T follicular helper cell (primary cell): ENCODE data around the gene BCKDK.
"Not testable (repeated sequence)": the region's sequence is repeated elsewhere in the genome, so short reads cannot be mapped to it uniquely, and the experiment has no call there.

Experiments used
- DNase-seq: peaks from one replicate; pipeline ENCODE4 v3.0.0-alpha.2; 2020; ENCODE audit warnings: low read depth

The BCKDK gene

DNA sequence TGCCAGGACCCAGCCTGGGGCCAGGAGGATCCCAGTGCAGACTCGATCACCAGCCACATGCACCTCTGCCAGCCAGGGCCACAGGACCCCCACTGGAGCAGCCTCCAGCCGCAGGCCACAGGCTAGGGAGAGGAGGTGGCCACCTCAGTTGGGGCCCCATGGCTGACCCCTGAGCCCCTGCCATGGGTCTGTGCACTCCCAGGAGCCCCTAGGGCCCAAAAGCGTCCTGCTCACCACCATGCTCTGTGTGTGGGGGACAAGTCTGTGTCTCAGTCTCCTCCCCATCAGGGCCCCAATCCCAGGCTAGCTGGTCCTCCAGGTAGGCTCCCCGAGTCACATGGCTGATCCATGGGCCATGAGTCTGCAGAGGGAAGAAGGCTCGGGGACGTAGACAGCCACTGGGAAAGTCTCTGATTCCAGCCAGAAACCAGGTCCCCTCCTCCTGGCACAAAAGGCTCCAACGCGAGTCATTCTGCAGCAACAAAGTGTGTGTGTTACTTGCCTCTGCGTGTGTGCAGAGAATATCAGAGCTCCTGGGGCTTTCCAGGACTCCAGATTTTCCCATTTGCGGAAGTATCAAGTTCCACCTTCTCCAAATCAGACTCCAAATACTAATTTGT, 33.4 kb downstream of the BCKDK start:
- DNase-seq = no peak

DNA sequence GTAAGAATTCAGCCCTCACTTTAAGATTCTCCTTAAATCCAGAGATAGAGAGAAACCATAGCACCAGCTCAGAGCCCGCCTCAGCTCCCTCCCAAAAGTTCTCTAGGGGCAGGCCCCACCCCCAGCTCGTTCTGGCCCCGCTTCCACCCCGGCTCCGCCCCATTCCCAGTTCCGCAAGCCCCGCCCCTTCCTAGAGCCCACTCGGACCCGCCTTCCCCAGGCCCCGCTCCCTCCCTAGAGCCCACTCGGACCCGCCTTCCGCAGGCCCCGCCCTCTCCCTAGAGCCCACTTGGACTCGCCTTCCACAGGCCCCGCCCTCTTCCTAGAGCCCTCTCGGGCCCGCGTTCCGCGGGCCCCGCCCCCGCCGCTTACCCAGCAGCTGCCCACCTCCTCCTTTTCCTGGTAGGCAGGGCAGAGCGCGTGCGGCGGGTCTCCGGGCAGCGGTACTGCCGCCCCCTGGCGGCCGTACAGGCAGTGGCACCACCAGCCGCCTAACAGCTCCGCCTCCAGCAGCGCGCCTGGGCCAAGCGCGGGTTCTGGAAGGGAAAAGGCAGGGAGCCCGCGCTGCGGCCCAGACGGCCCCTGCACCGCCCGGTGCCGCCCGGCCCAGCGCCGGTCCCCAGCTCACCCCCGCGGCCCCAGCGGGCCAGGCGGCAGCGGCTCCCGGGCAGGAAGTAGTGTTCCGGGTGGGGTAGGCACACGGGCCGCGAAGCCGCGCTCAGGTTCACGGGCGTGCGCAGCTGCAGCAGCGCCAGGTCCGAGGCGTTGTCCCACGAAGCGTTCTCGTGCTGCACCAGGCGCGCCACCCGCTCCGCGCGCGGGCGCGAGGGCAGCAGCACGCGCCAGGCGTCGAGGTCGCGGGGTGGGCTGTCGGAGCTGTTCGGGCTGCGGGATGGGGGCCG, 34.2 kb downstream of the BCKDK start:
- DNase-seq = peak; percentile 90

DNA sequence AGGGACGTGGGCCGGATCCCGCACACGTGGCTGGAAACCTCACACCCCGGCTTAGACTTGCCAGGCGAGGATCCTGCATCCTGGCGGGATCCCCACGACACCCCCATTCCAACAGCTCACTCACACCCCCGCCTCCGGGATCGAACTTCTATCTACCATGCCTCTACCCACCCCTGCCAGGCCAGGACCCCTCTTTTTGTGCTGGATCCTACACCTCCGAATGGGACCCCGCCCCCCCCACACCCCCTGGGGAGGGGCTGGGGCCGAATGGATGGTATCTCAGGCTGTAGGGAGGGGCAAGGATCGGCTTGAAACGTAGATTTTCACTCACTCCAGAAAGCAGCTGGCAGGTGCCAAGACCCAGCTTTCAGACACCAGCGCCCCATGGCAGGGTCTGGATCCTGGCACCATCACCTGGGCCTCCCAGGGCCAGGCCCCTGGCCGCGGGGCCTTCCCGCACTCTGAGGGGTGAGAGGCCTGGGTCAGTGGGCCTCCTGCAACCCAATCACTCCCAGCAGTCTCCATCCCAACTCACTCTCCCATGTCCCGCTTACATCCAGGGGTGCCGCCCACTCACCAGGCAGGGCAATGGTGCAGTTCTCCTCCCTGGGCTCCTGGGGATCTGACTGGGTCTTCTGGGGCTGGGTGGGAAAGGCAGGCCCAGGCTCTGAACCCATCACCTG, 35.0 kb downstream of the BCKDK start:
- DNase-seq = no peak

DNA sequence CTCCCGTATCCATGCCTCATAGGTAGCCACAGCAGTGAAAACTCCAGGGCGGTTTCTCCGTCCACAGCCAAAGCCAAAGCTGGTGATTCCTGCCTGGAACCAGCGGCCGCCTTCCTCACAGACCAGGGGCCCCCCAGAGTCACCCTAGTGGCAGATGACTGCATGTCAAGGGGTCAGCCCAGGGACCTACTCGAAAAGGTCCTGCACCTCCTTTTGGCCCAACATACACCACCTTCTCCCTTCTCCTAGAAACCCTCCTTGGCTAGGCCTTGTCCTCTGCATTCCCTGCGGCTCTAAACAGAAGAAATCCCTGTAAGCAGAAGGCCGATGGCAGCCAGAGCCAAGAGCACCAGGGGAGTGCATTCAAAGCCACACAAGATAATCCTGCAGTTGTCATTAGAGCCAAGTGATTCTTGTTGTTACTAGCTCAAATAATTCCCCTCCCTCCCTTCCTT, 35.5 kb downstream of the BCKDK start:
- no peak for DNase-seq

DNA sequence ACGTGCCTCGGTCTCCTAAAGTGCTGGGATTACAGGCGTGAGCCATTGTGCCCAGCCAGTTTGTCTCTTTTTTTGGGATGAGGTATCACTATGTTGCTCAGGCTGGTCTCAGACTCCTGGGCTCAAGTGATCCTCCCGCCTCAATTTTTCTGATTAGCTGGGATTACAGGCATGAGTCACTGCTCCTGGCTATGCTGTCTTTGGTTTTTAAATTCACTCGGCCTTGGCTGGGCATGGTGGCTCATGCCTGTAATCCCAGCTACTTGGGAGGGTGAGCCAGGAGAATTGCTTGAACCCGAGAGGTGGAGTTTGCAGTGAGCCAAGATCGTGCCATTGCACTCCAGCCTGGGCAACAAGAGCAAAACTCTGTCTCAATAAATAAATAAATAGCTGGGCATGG, 36.2 kb downstream of the BCKDK start:
- DNase-seq = not testable (repeated sequence)

DNA sequence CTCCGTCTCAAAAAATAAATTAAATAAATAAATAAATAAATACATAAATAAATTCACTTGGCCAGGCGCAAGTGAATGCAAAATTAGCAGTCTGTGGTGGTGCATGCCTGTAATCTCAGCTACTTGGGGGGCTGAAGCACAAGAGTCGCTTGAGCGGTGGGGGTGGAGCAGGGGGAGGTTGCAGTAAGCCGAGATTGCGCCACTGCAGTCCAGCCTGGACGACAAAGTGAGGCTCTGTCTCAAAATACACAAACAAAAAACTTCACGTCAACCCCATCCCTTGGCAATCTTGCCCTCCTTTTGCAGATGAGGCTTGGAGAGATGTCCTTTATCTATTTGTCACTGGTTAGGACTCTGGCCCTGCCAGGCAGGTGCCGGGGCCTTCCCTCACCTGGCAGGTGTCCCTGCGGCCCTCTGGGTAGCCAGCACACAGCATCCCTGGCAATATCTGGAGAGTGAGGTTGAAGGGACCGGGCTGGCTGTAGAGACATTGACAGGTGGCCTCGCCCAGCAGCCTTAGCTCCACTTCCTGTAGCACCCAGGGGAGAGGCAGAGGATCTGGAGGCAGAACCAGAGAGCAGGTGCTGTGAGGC, 37.3 kb downstream of the BCKDK start:
- no peak for DNase-seq

DNA sequence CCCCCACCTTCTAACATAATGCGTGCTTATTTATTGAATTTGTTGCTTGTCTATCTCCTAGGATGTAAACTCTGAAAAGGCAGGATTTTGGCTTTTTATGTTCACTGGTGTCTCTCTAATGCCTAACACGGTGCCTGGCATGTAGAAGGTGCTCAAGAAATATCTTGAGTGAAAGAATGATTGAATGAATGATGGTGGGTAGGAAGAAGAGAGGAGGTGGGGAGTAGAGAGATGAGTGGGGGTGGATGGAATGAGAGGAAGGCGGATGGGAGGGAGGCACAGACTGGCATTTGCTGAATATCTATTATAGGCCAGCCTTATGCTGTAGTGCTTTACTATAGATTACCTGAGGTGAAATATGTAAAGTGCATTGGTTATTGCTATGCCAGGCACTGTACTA, 39.4 kb downstream of the BCKDK start:
- no peak for DNase-seq

DNA sequence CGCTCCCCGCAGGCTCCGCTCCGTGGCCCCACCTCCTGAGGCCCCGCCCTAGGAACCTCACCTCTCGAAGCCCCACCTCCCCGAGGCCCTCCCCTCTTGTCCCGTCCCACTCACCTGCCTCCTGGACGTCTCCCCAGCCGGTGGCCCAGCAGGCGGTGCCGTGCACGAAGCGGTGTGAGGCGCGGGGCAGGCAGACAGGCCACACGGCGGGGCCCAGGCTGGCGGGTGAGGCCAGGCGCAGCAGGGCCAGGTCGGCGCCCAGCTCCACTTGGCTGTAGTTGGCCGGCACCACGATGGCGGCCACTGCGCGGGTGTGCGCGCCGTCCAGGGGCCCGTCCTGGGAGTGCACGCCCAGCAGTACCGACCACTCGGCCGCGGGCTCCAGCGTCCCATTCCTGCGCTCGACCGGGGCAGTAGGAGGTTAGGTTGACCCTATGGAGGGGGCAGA, 40.1 kb downstream of the BCKDK start:
- no peak for DNase-seq

DNA sequence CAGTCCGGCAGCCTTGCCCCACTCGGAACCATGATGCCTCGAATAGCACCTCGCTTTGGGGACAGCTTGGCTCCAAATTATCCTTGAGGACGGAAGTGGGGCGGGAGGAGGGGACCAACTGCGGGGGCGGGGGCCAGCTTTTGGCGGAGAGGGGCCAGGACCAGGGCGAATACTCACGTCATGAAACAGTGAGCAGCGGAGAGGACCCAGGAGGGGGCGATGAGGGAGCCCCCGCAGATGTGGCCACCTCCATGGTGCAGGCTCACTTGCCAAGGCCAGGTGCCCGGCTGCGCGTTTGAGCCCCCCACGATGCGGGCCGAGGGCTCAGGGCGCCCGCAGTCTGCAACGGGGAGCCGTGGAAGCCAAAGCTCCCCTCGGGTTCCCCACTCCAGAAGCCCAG, 40.7 kb downstream of the BCKDK start:
- no peak for DNase-seq

DNA sequence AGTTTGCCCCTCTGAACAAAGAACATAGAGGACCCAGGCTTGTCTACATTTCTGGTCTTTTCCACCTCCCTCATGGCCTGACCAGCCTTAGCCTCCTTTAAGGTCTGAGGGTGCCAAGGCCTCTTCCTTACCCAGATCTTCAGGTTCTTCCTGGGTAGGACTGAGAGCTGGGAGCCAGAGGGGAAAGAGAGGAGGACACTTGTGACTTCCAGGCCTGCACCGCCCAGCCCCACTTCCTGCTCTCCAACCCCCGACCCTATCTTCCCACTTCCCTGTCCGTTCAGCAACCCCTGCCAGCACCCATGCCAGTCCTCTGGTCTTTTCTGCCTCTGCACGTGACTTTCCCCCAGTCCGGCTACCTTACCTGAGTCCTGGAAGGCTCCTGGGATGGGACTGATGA, 41.1 kb downstream of the BCKDK start:
- DNase-seq = no peak

DNA sequence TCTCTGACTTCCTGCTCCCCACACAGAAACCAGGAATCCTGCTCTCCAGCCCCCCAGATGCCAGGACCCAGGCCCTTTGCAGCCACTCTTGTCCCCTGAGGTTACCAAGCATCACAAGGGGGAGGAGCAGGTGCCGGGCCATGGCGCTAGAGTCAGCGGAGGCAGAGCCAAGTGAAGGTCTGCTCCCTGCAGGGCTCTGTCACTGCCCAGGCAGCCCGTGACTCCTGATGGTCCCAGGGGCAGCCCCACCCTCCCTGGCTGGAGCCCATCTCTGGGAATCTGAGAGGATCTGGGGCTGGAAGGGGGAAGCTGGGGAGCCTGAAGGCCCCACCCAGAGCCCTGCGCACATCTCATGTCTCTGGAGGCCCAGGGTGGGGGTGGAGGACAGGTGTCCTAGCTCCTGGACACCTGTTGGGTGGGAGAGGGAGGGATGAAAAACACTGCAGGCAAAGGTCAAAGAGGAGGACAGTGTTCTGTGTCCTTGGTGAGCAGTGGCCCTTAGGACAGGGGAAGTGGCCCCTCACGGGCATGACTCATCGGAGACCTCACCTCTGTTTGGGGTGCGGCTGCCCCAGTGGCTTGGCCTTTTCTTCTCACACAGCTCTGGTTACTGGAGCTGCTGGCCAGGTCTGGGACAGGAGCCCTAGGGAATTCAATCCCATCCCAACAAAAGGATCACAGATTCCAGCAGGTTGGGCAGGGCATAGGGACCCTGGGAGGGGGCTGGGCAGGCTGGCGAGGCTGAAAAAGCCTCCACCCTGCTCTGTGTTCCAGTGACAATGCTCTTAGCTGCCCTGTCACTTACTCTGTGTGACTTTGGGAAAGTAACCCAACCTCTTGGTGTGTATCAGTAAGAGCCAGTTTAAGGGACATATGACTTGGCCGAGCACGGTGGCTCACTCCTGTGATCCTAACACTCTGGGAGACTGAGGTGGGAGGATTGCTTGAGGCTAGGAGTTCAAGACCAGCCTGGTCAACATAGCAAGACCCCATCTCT, 42.0 kb downstream of the BCKDK start, which contains the start of gene PRSS36:
TSS of gene PRSS36 (minus strand) at position 173 of the 997 bp plus-strand sequence. CDS start at position 142, 31 bp downstream.
- no peak for DNase-seq

DNA sequence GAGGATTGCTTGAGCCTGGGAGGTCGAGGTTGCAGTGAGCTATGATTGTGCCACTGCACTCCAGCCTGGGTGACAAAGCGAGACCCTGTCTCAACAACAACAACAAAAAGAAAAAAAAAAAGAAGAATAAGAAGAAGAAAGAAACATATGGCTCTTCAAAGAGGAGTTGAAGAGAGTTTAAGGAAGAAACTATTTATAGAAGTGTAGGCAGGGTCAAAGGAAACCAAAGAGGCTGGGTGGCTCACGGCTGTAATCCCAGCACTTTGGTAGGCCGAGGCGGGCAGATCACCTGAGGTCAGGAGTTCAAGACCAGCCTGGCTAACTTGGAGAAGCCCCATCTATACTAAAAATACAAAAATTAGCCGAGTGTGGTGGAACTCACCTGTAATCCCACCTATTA, 42.8 kb downstream of the BCKDK start:
- DNase-seq = not testable (repeated sequence)

DNA sequence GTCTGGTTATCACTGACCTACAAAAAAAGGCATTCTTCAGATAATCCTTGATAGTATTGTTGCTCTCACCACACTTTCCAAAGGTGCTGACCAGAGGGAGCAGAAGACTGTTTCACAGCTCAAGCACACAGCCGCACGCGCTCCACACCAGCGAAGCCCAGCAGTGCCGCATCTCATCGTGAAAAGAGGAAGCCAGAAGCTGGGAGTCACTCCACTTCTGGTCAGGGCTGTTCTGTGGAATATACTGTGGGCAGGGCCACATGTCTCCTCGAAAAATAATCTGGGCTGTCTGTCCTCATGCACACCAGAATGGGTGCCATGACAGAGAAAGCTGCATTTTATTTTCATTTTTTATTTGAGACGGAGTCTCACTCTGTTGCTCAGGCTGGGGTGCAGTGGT, 49.0 kb downstream of the BCKDK start:
- no peak for DNase-seq
